Measurements from ENCODE around the gene UBASH3B.

UBASH3B gene

DNA sequence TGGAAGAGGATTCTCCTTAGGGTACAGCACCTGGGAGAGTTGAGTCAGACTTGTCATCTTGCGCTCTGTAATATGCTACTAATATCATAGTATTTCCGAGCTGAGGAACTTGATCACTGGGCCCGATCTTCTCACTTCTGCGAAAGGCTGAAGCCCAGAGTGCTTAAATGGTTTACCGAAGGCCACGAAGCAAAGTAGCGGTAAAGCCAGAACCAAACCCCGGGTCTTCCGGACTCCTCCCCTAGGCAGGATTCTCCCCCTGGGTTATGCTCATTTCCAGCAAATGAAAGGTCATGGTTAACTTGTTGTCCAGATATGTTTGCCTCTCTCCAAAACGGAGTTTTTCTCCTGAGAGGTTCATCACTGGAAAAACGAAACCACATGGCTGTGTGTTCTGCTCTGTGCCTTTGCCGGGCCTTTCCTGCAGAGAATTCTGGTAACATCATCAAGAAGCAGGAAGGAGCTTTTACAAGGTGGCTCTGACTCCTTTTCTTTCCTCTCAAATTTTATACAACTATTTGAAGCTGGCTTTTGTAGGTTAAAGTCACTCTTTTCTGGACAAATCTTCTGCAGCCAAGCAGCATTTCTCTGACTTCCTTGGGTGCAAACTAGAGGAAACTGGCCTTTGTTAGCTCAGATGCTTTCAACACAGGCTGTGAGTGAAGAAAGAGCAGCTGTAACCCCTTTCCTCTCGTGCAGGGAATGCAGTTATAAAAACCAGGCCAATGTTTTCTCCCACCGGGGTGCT, 35.5 kb downstream of the UBASH3B start:
- H3K9ac ChIP-seq (ENCODE audit: low read depth in 1 of 2, low read length in 2 of 2): peak overlapping the region; percentile 21 to 33
- no peaks in the 10 kb centered on the region for H3K27me3 ChIP-seq (ENCODE audit: control insufficient read depth in 1 of 2, insufficient read depth in 2 of 2, low read length in 2 of 2)
- no peaks in the 10 kb centered on the region for H3K9me3 ChIP-seq (ENCODE audit: control insufficient read depth in 1 of 2, low read length in 2 of 2)
- peak overlapping the region in 1 of 2 donors; percentile 28 for H3K4me3 ChIP-seq (ENCODE audit: low read depth in 1 of 2, low read length in 2 of 2)
- no peaks in the 10 kb centered on the region for H3K36me3 ChIP-seq (ENCODE audit: control insufficient read depth in 1 of 2, insufficient read depth in 2 of 2, low read length in 2 of 2)
- no peak overlapping the region for H3K27ac ChIP-seq (ENCODE audit: low read depth, low read length)
- peaks cover 7 to 10% of the 10 kb centered on the region in 2 donors for H3K4me1 ChIP-seq (ENCODE audit: control insufficient read depth in 1 of 2, insufficient read depth in 2 of 2, low read length in 2 of 2)

DNA sequence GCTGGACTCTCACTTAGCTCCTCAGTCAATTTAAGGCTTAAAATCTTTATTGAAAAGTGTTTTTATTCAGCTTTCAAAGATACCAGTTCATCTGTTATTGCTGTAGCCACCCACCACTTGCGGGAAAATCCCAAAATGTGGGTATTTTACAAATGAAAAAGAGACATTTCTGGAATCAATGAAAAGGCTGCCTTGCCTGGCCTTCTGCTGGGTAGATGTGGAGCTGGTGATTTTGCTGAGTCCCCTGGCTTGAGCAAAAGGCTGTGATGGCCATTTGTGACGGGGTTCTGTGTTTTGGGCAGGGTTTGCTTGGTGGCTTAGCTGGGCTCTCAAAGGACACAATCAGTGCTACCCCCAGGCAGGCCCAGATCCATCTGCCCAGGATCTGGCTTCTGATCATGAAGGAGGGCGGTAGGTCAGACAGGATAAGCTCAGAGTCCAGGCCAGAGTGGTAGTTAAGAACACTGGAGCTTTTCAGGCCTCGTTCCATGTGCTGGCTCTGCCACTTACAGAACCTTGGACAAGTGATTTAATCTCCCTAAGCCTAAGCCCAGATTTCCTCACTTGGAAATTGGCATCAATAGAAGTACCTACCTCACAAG, 36.1 kb downstream of the UBASH3B start:
- Histone ChIP-seq H3K27ac (ENCODE audit: low read depth, low read length) (no peak overlapping the region), H3K4me3 (ENCODE audit: low read depth in 1 of 2, low read length in 2 of 2) (no peak overlapping the region), H3K36me3 (ENCODE audit: control insufficient read depth in 1 of 2, insufficient read depth in 2 of 2, low read length in 2 of 2) (no peaks in the 10 kb centered on the region), H3K9ac (ENCODE audit: low read depth in 1 of 2, low read length in 2 of 2) (peak overlapping the region in 1 of 2 donors; percentile 21), H3K27me3 (ENCODE audit: control insufficient read depth in 1 of 2, insufficient read depth in 2 of 2, low read length in 2 of 2) (no peaks in the 10 kb centered on the region), H3K4me1 (ENCODE audit: control insufficient read depth in 1 of 2, insufficient read depth in 2 of 2, low read length in 2 of 2) (peaks cover 3 to 10% of the 10 kb centered on the region in 2 donors), H3K9me3 (ENCODE audit: control insufficient read depth in 1 of 2, low read length in 2 of 2) (no peaks in the 10 kb centered on the region)

DNA sequence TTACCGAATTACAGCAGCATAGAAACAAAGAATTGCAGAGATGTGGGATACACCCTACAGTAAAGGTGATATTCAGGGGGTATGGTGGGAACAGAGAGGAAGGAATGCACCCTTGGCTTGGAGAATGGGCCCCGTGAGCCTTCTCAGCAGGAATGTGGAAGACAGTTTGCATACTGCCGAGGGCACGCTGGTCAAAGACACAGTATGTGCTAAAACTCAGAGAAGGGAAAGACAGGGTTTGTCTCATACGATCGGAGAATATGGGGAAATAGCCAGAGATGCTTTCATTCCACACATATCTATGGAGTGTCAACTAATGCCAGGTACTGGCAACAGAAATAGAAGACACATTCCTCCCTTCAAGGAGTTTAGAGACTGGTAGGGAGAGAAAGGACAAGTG, 36.9 kb downstream of the UBASH3B start:
- peaks cover 3 to 10% of the 10 kb centered on the region in 2 donors for H3K4me1 ChIP-seq (ENCODE audit: control insufficient read depth in 1 of 2, insufficient read depth in 2 of 2, low read length in 2 of 2)
- no peaks in the 10 kb centered on the region for H3K36me3 ChIP-seq (ENCODE audit: control insufficient read depth in 1 of 2, insufficient read depth in 2 of 2, low read length in 2 of 2)
- no peaks in the 10 kb centered on the region for H3K27me3 ChIP-seq (ENCODE audit: control insufficient read depth in 1 of 2, insufficient read depth in 2 of 2, low read length in 2 of 2)
- no peaks in the 10 kb centered on the region for H3K9me3 ChIP-seq (ENCODE audit: control insufficient read depth in 1 of 2, low read length in 2 of 2)
- H3K4me3 ChIP-seq (ENCODE audit: low read depth in 1 of 2, low read length in 2 of 2): no peak overlapping the region
- no peak overlapping the region for H3K9ac ChIP-seq (ENCODE audit: low read depth in 1 of 2, low read length in 2 of 2)
- H3K27ac ChIP-seq (ENCODE audit: low read depth, low read length): no peak overlapping the region

DNA sequence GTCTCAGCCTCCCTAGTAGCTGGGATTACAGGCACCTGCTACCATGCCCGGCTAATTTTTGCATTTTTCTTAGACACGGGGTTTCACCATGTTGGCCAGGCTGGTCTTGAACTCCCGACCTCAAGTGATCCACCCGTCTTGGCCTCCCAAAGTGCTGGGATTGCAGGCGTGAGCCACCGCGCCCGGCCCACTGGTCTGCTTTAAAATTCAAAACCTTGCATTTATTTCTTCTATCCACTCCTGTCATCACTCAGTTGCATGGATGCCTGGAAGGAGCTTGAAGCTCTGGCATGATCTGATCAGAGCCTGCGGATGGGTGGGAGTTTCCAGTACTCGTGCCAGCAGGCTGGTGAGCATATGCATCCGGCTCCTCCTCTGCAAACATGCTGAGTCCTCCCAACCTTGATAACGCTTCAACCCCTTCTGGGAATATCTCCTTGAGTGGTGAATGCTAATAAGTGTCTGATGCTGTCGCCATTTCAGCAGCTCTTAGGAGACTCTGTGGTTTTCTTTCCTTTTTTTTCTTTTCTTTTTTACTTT, 39.6 kb downstream of the UBASH3B start:
- H3K9me3 ChIP-seq (ENCODE audit: control insufficient read depth in 1 of 2, low read length in 2 of 2): no peaks in the 10 kb centered on the region
- H3K4me1 ChIP-seq (ENCODE audit: control insufficient read depth in 1 of 2, insufficient read depth in 2 of 2, low read length in 2 of 2): peaks cover 3 to 10% of the 10 kb centered on the region in 2 donors
- H3K27me3 ChIP-seq (ENCODE audit: control insufficient read depth in 1 of 2, insufficient read depth in 2 of 2, low read length in 2 of 2): no peaks in the 10 kb centered on the region
- no peak overlapping the region for H3K27ac ChIP-seq (ENCODE audit: low read depth, low read length)
- H3K4me3 ChIP-seq (ENCODE audit: low read depth in 1 of 2, low read length in 2 of 2): no peak overlapping the region
- H3K9ac ChIP-seq (ENCODE audit: low read depth in 1 of 2, low read length in 2 of 2): no peak overlapping the region
- no peaks in the 10 kb centered on the region for H3K36me3 ChIP-seq (ENCODE audit: control insufficient read depth in 1 of 2, insufficient read depth in 2 of 2, low read length in 2 of 2)

DNA sequence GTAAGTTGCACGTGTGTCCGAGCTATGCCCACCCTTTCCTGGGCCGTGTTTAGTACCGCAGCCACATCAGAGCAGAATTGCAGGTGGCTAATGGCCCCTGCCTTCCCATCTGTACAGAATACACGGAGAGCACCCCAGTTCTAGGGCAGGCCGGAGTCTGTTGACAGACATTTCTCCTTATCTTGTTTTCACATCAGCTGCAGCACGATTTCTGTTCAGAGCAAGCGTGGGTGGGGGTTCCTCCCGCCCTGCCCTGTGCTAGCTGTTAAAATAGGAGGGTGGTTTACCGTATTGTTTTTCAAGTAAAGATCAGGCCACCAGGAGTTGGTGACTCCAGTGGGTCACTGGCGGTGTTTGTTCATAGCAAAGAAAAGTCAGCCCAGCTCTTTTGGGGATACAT, 41.1 kb downstream of the UBASH3B start:
- H3K4me1 ChIP-seq (ENCODE audit: control insufficient read depth in 1 of 2, insufficient read depth in 2 of 2, low read length in 2 of 2): peaks cover 0 to 2% of the 10 kb centered on the region in 2 donors
- no peaks in the 10 kb centered on the region for H3K36me3 ChIP-seq (ENCODE audit: control insufficient read depth in 1 of 2, insufficient read depth in 2 of 2, low read length in 2 of 2)
- H3K4me3 ChIP-seq (ENCODE audit: low read depth in 1 of 2, low read length in 2 of 2): no peak overlapping the region
- no peak overlapping the region for H3K27ac ChIP-seq (ENCODE audit: low read depth, low read length)
- H3K27me3 ChIP-seq (ENCODE audit: control insufficient read depth in 1 of 2, insufficient read depth in 2 of 2, low read length in 2 of 2): no peaks in the 10 kb centered on the region
- peak overlapping the region in 1 of 2 donors; percentile 2 for H3K9ac ChIP-seq (ENCODE audit: low read depth in 1 of 2, low read length in 2 of 2)
- H3K9me3 ChIP-seq (ENCODE audit: control insufficient read depth in 1 of 2, low read length in 2 of 2): no peaks in the 10 kb centered on the region

DNA sequence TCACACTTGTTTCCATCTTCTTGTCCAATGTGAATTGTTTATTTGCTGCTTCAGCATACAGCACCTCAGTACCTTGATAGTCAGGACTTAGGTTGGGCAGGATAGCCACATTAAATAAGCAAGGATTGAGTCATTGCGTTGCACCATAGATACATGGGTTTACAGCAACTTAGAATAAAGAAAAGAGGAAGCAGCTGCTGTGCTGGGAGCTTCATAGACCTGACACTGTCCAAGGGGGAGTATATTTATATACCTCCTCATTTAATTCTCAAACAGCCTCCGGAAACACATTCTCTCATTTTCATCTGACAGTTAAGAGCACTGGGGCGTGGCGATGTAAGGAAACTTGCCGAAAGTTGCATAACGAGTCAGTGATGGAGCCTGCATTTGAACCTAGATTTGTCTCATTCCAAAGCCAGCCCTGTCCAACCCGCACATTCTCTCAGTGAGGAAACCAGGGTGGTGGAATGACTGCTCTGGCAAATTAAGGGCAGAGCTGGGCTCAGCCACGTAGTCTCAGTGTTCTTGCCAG, 42.2 kb downstream of the UBASH3B start:
- H3K27ac ChIP-seq (ENCODE audit: low read depth, low read length): no peak overlapping the region
- H3K4me3 ChIP-seq (ENCODE audit: low read depth in 1 of 2, low read length in 2 of 2): no peak overlapping the region
- no peaks in the 10 kb centered on the region for H3K36me3 ChIP-seq (ENCODE audit: control insufficient read depth in 1 of 2, insufficient read depth in 2 of 2, low read length in 2 of 2)
- no peak overlapping the region for H3K9ac ChIP-seq (ENCODE audit: low read depth in 1 of 2, low read length in 2 of 2)
- no peaks in the 10 kb centered on the region for H3K4me1 ChIP-seq (ENCODE audit: control insufficient read depth in 1 of 2, insufficient read depth in 2 of 2, low read length in 2 of 2)
- H3K9me3 ChIP-seq (ENCODE audit: control insufficient read depth in 1 of 2, low read length in 2 of 2): no peaks in the 10 kb centered on the region
- H3K27me3 ChIP-seq (ENCODE audit: control insufficient read depth in 1 of 2, insufficient read depth in 2 of 2, low read length in 2 of 2): no peaks in the 10 kb centered on the region

DNA sequence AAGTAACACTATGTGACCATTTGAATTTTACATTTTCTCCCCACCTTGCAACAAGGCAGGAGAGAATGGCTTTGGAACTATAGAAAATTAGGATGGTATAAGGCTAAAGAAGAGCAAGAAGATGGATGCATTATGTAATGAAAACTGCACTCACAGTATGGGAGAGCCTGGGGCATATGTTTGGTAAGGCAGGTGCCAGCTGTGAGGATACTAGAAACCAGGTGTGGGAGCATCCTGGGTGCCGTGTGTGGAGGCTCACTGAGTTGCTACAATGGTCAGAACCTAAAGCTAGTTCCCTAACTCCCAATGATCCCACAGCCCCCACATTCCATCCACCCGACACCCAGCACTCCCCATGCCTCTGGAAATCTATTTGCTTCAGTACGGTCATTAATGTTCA, 42.9 kb downstream of the UBASH3B start:
- no peak overlapping the region for H3K4me3 ChIP-seq (ENCODE audit: low read depth in 1 of 2, low read length in 2 of 2)
- H3K27me3 ChIP-seq (ENCODE audit: control insufficient read depth in 1 of 2, insufficient read depth in 2 of 2, low read length in 2 of 2): no peaks in the 10 kb centered on the region
- no peak overlapping the region for H3K27ac ChIP-seq (ENCODE audit: low read depth, low read length)
- H3K9me3 ChIP-seq (ENCODE audit: control insufficient read depth in 1 of 2, low read length in 2 of 2): no peaks in the 10 kb centered on the region
- no peaks in the 10 kb centered on the region for H3K4me1 ChIP-seq (ENCODE audit: control insufficient read depth in 1 of 2, insufficient read depth in 2 of 2, low read length in 2 of 2)
- no peaks in the 10 kb centered on the region for H3K36me3 ChIP-seq (ENCODE audit: control insufficient read depth in 1 of 2, insufficient read depth in 2 of 2, low read length in 2 of 2)
- H3K9ac ChIP-seq (ENCODE audit: low read depth in 1 of 2, low read length in 2 of 2): no peak overlapping the region

DNA sequence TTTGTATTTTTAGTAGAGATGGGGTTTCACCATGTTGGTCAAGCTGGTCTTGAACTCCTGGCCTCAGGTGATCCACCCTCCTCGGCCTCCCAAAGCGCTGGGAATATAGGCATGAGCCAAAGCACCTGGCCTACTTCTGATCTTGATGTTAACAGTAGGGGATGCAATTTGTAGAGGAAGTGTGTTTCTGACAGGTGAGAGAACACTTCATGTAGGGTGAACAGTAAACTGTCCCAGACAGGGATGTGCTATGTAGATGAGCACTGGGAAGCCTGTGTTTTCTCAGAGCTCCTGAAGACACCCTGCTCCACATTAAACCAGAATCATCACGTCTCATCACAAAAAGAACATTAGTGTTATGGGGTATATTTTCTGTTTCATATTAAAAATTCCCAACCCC, 45.1 kb downstream of the UBASH3B start:
- H3K27me3 ChIP-seq (ENCODE audit: control insufficient read depth in 1 of 2, insufficient read depth in 2 of 2, low read length in 2 of 2): no peaks in the 10 kb centered on the region
- no peak overlapping the region for H3K4me3 ChIP-seq (ENCODE audit: low read depth in 1 of 2, low read length in 2 of 2)
- no peaks in the 10 kb centered on the region for H3K36me3 ChIP-seq (ENCODE audit: control insufficient read depth in 1 of 2, insufficient read depth in 2 of 2, low read length in 2 of 2)
- no peaks in the 10 kb centered on the region for H3K4me1 ChIP-seq (ENCODE audit: control insufficient read depth in 1 of 2, insufficient read depth in 2 of 2, low read length in 2 of 2)
- no peaks in the 10 kb centered on the region for H3K9me3 ChIP-seq (ENCODE audit: control insufficient read depth in 1 of 2, low read length in 2 of 2)
- no peak overlapping the region for H3K9ac ChIP-seq (ENCODE audit: low read depth in 1 of 2, low read length in 2 of 2)
- H3K27ac ChIP-seq (ENCODE audit: low read depth, low read length): no peak overlapping the region

DNA sequence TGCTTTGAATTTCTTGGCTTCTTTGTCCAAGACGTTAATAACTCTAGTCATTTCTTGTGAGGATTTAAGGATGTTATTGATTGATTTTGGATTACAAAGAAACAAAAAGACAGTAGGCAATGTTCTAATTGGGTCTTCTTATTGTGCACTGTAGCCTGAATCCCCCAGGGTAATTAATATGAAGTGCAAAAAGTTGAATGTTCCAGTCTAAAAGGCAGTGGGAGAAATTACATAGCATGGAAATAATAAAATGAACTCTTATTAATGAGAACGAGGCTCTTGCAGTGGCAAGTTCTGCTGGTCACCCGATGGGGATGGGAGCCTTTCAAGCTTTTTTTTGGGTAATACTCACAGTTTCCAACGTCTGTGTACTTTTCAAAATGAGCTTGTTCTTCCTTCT, 45.6 kb downstream of the UBASH3B start:
- no peaks in the 10 kb centered on the region for H3K27me3 ChIP-seq (ENCODE audit: control insufficient read depth in 1 of 2, insufficient read depth in 2 of 2, low read length in 2 of 2)
- no peak overlapping the region for H3K27ac ChIP-seq (ENCODE audit: low read depth, low read length)
- no peak overlapping the region for H3K4me3 ChIP-seq (ENCODE audit: low read depth in 1 of 2, low read length in 2 of 2)
- no peaks in the 10 kb centered on the region for H3K36me3 ChIP-seq (ENCODE audit: control insufficient read depth in 1 of 2, insufficient read depth in 2 of 2, low read length in 2 of 2)
- H3K9me3 ChIP-seq (ENCODE audit: control insufficient read depth in 1 of 2, low read length in 2 of 2): no peaks in the 10 kb centered on the region
- no peaks in the 10 kb centered on the region for H3K4me1 ChIP-seq (ENCODE audit: control insufficient read depth in 1 of 2, insufficient read depth in 2 of 2, low read length in 2 of 2)
- H3K9ac ChIP-seq (ENCODE audit: low read depth in 1 of 2, low read length in 2 of 2): no peak overlapping the region

DNA sequence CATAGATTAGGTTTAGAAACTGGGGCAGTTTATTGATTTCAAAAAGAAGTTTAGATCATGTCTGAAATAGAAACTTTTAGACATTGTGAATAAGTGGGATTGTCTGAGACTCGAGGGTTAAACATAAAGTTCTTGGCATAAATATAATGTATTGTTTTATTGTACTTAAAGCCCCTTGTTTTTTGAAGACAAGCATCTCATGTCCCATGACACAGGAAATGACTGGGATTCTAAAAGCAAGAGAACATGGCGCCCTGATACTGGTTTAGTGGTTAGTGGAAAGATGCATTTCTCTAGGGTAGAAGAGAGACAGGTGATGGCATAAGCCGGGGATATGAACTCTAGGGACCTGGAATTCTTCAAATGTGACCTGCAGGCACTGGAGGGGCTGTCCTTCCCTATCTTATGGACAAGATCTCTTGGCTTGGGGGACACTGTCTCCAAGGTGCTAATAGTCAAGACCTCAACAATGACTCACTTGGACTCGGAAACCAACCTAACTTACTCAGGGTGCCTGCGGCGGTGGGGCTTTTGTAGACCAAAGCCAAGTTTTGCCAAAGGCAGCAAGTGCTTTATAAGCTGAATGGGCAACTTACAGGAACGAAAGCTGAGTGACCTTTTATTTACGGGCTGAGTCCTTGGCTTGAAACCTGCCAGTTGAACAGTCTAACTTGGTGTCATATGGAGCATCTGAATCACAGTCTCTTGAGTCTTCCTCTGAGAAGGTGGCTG, 48.2 kb downstream of the UBASH3B start:
- Histone ChIP-seq H3K36me3 (ENCODE audit: control insufficient read depth in 1 of 2, insufficient read depth in 2 of 2, low read length in 2 of 2) (no peaks in the 10 kb centered on the region), H3K9ac (ENCODE audit: low read depth in 1 of 2, low read length in 2 of 2) (no peak overlapping the region), H3K9me3 (ENCODE audit: control insufficient read depth in 1 of 2, low read length in 2 of 2) (no peaks in the 10 kb centered on the region), H3K27me3 (ENCODE audit: control insufficient read depth in 1 of 2, insufficient read depth in 2 of 2, low read length in 2 of 2) (no peaks in the 10 kb centered on the region), H3K4me1 (ENCODE audit: control insufficient read depth in 1 of 2, insufficient read depth in 2 of 2, low read length in 2 of 2) (no peaks in the 10 kb centered on the region), H3K27ac (ENCODE audit: low read depth, low read length) (no peak overlapping the region), H3K4me3 (ENCODE audit: low read depth in 1 of 2, low read length in 2 of 2) (no peak overlapping the region)
